ENCODE measurements around the gene GNB5.
"Not testable (repeated sequence)": the region's sequence is repeated elsewhere in the genome, so short reads cannot be mapped to it uniquely, and the experiment has no call there.

The GNB5 gene

DNA sequence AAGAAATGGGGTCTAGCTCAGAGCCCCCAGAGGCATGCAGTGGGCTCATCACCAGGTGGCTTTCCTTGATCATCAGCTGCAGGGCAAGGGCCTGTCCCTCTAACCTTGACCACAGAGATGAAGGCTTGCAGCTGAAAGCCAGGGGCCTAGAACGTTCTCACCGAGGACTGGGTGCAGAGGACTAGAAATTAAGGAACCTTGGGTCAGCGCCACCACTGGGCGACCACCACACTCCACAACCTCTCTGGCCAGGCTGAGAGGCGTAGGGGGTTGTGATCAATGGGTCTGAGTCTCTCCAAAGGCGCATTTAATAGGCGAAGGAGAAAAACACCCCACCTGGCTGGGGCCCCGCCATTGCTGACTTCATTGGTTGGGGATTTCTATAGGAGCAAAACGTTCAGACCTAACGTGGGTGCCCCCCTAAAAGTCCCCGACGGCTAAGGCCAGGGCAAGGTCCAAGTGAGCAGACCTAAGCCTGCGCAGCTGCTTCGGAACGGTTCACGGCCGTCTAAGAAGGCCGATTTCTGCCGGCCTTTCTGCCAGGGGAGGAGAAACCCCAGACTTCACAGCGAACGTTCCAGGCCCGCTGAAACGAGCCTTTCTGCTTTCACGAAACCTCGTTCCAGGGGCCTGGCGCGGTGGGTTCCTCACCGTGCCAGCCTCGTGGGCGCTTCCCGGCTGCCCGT lies 79.5 kb downstream of the GNB5 start:
- DNase-seq = no peak

DNA sequence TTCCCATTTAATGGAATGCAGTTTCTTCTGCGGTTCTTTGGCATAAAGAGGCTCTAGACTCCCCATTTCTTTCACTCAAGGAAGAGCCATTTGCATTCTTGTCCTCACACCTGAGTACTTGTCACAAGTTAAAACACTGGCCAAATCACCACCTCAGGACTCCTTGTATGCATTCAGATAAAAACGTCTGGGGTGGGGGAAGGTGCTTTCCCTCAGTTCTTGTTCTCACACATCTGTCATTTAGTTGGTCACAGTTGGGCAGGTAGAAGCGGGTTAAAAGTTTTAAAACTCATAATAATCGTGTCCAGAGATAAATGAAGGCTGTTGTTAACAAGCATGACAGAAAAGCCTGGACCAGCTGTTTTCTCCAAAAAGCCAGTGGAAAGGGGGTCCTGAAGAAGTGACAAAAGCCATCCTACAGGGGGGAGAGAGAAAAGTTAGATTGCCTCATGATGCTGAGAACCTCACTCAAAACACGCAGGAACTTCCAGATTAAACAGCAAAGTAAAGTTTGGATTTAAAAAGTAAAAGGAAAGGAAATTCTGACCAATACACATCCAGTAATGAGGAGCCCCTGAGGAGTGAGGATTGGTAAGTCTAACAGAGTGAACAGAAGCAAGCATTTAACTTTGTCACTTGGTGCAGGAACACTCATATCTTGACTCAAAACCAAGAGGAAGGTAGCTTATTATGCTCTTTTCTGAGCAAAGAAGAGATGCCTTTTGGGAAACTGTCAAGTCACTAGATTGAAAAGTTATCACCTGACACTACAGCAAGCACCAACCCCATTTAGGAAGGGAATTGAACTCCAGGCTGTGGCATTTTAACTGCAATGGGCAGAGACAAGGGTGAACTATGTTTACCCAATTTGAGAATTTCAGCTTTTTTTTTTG lies 81.4 kb downstream of the GNB5 start:
- no peak for DNase-seq

DNA sequence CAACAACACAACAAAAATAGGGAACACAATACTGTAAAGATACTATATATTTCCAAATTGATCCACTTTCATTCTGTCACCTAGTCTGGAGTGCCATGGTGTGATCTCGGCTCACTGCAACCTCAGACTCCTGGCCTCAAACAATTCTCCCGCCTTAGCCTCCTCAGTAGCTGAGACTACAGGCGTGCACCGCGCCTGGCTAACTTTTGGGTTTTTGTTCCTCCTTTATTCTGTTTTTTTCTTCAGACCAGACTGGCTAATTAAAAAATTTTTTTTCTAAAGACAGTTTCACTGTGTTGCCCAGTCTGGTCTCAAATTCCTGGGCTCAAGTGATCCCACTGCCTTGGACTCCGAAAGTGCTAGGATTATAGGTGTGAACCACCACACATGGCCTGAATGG lies 84.0 kb downstream of the GNB5 start:
- DNase-seq = no peak

DNA sequence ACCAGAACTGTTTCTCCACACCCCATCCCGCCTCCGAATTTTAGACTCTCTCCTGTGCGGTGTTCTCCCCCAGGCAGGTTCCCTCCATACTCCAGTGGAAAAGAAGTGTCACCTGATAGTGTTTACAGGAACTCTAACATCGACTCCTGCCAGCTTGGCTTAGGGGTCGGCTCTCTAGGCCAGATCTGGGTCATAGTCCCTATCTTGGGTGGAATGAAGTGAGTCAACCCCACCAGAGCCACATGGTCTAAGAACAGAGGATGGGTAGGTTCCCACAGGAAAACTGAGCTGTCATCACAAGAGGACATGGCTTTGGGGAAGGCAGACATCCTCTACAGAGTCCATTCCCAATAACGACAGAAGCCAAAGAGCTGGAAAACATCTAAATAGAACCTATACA lies 84.6 kb downstream of the GNB5 start:
- DNase-seq = no peak

DNA sequence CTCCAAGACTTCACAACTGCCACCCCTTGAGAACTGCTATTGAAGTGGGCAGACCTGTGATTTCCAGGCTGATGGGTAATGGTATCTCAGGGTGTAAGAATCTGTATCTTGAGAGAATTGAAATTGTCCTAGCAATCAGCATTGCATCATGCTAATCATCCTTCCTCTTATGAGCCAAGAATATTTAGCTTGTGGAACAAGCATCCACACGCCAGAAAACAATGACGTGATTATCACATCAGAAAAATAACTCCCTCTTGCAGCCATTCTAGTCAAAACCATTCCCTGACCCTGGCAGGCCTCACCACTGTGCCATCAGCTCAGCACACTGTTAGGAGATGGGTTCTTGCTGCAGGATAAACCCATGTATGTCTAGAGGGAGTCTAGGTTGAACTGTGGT lies 85.3 kb downstream of the GNB5 start:
- no peak for DNase-seq

DNA sequence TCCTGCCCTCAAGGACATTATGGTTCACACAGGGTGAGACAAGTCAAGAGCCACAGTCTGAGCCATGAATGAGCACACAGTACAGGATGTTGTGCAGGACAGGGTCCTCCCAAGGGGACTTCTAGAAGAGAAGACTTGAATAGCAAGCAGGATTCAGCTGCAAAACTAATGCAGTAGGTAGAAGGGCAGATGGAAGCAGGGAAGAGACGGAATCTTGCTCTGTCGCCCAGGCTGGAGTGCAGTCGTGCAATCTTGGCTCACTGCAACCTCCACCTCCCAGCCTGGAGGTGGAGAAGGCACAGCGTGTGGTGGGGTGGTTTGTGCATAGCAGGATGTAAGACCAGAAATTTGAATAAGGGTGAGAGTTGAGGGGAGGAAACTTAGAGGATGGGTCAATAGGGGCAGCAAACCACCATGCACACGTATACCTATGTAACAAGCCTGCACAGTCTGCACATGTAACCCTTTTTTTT lies 86.6 kb downstream of the GNB5 start:
- no peak for DNase-seq

DNA sequence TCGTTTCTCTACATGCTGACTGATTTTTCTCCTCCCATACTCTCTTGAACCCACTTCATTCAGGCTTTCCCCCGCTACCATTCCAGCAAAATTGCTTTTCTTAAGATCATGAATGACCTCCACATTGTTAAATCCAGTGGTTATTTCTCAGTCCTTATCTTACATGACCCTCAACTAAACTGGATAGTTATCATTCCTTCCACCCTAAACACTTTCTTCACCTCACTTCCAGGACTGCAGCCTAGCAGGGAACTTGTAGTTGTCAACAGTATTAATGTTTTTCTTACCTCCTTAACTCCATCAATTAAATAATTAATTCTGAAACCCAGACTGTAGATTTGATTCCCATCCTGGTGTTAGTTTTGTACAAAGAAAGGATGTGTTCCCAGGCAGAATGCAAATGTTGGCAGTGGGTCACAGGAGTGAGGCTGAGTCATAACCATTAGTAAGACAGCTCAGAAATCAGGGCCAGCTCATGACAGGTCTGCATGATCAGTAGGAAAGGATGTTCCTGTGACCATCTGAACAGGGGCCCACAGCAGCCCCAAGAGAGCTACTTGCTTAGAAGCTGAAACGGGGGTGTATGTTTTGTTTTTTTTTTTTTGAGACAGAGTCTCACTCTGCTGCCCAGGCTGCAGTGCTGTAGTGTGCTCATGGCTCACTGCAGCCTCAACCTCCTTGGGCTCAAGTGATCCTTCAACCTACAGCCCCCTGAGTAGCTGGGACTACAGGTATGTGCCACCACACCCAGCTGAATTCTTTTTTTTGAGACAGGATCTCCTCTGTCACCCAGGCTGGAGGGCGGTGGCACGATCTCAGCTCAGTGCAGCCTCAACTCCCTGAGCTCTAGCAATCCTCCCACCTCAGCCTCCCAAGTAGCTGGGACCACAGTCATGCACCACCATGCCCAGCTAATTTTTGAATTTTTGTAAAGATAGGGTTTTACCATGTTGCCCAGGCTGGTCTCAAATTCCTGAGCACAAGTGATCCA lies 87.7 kb downstream of the GNB5 start:
- DNase-seq = no peak

DNA sequence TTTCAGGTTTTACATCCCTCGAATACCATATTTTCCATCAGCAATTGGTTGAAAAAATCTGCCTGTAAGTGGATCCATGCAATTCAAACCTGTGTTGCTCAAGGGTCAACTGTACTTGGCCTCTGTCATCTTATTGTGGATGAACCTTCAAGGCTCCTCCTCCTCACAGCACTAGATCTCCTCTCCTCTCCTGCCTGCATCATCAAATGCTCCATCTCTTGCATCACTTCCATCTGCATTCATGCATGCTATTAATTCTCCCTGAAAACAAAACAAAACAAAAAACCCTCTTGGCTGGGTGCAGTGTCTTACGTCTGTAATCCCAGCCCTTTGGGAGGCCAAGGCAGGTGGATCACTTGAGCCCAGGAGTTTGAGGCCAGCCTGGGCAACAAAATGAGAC lies 88.7 kb downstream of the GNB5 start:
- no peak for DNase-seq

DNA sequence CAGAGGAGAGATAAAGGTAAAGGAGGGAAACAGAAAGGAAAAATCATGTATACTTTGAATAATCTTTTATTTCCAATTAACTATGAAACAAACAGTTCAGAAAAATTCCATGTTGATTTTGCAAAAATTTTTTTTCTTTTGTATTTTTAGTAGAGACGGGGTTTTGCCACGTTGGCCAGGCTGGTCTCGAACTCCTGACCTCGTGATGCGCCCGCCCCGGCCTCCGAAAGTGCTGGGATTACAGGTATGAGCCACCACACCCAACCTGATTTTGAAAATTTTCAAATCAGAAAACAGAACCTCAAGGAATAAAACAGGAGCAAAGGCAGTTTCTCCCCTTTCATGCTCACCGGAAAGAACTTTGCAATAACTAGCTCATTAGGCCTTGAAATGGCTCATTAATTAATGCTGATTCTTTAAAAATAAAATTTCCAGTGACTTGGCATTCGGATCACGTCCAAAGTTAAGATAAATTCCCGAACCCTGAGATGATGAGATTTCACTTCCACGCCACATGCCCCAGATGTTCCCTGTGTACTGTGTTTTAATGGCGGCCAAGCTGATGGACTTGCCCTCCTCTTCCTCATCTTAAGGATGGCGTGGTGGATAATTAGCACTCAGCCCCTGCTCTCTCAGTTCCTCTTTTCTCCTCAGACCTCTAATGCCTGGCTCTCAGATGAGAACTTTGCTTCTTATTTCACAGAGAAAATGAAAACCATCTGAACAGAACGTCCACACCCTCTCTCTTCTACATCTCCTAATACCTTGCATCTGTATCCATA lies 89.5 kb downstream of the GNB5 start:
- DNase-seq = no peak

DNA sequence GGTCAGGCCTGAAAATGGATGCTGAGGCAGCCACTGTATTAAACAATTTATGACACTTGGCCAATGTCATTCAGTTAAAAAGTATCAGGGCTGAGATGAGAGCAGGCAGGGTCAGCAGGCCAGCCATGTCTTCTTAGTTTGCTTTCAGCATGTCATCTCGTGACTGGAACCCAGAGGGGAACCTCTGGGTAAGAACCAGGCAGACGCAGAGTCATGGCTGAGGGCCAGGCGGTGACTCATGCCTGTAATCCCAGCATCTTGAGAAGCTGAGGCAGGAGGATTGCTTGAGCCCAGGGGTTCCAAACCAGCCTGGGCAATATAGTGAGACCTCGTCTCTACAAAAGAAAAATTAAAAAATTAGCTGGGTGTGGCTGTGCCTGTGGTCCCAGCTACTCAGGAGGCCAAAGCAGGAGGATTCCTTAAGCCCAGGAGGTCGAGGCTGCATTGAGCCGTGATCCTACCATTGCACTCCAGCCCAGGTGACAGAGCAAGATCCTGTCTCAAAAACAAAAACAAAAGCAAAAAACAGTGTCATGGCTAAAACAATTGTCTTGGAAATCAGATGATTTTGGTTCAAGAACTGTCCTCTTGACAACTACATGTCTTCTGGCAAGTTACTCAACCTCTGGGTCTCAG lies 90.3 kb downstream of the GNB5 start:
- DNase-seq = no peak

DNA sequence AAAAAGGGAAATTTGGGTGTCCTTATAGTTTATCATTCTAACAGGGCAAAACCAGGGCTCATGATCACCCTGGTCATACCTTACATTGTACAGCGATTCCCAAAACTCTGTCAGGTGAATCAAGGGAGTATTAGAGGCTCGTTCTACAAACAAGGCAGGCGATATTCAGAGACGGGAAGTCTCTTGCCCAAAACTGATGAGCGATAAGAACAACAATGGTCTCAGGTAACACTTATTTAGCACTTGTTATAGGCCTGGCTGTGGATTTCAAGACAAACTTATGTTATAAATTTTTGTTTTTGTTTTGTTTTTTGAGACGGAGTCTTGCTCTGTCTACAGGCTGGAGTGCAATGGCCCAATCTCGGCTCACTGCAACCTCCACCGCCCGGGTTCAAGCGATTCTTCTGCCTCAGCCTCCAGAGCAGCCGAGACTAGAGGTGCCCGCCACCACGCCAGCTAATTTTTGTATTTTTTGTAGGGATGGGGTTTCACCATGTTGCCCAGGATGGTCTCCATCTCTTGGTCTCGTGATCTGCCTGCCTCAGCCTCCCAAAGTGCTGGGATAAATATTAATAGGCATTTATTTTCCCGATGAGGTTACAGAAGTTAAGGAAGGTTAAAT lies 91.4 kb downstream of the GNB5 start:
- no peak for DNase-seq

DNA sequence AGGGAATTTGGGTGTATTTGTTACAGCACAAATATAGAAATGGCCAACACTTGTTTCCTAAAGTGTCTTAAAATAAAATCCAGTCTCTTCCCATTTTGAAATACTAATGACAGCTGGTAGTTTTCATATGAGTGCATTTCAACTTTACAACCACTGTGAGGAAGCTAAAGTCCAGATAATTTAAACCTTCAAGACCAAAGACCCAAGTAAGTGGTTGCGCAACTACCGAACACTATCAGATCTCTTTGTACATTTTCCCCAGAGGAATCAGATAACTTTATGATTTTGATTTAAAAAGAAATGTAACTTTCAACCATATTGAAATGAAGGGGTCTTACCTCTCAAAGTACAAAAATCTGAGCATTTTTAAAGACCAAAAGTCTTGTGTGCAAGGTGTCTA lies 92.9 kb downstream of the GNB5 start:
- no peak for DNase-seq

DNA sequence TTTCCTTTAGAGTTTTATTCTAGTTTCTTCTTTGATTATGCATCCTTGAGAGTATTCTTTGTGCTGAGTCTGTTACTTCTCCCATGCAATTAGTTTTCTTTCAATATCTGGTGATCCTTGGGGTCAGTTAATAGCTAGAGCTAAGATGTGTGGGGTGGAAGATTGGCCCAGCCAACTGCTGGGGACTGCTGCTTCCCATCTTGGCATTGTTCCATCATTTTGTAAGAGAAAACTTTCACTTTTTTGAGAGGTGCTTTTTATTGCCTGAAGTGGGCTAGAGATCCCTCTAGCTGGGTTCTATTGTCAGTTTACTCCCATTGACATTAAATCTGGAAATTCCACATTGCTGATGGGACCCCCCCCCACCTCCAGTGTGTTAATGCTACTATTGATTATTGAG lies 94.0 kb downstream of the GNB5 start:
- no peak for DNase-seq

DNA sequence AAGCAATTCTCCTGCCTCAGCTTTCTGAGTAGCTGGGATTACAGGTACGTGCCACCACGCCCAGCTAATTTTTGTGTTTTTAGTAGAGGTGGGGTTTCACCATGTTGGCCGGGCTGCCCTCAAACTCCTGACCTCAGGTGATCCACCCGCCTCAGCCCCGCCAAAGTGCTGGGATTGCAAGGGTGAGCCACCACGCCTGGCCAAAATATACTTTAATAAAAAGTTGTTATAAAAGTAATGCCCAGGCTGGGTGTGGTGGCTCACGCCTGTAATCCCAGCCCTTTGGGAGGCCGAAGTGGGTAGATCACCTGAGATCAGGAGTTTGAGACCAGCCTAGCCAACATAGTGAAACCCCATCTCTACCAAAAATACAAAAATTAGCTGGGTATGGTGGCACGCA lies 94.7 kb downstream of the GNB5 start:
- DNase-seq = not testable (repeated sequence)

DNA sequence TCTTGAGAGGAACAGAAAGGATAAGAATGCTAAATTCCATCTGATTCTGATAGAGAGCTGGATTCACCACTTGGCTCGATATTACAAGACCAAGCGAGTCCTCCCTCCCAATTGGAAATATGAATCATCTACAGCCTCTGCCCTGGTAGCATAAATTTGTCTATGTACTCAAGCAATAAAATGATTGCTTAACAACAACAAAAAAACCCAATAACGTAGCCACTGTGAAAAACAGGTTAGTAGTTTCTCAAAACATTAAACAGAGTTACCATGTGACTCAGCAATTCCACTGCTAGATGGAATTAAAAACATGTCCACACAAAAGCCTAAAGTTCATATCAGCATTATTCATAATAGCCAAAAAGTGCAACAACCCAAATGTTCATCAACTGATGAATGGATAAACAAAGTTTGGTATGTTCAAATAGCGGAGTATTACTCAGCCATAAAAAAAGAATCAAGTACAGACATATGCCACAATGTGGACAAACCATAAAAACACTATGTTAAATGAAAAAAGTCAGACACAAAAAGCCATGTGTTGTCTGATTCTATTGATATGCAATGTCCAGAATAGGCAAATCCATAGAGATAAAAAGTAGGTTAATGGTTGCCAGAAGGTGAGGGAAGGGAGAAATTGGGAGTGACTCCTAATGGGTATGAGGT lies 95.5 kb downstream of the GNB5 start:
- DNase-seq = no peak

DNA sequence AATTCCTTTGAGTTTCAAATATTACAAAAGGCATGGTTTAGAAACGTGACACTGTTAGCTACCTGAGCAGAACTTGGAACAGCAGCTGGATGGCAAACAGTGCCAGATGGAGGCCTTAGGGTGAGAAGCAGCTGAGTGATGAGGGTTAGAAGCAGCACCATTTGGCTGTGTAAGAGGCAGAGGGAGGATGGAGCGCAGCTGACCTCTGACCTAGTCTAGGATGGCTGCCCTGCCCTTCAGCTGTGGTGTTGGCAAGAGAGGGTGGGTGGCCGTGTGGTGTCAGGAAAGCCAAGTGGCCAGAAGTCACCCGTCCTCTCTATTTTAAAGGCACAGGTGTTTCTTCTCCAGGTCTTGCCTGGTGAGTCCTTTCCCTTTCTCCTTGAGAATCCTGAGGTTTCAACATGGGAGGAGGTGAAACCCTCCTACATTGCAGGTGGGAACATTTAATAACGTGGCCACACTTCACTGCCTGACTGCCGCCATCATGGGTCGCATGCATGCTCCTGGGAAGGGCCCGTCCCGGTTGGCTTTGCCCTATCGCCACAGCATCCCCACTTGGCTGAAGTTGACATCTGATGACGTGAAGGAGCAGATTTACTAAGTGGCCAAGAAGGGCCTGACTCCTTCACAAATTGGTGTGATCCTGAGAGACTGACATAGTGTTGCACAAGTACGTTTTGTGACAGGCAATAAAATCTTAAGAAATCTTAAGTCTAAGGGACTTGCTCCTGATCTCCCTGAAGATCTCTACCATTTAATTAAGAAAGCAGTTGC lies 96.2 kb downstream of the GNB5 start:
- no peak for DNase-seq

DNA sequence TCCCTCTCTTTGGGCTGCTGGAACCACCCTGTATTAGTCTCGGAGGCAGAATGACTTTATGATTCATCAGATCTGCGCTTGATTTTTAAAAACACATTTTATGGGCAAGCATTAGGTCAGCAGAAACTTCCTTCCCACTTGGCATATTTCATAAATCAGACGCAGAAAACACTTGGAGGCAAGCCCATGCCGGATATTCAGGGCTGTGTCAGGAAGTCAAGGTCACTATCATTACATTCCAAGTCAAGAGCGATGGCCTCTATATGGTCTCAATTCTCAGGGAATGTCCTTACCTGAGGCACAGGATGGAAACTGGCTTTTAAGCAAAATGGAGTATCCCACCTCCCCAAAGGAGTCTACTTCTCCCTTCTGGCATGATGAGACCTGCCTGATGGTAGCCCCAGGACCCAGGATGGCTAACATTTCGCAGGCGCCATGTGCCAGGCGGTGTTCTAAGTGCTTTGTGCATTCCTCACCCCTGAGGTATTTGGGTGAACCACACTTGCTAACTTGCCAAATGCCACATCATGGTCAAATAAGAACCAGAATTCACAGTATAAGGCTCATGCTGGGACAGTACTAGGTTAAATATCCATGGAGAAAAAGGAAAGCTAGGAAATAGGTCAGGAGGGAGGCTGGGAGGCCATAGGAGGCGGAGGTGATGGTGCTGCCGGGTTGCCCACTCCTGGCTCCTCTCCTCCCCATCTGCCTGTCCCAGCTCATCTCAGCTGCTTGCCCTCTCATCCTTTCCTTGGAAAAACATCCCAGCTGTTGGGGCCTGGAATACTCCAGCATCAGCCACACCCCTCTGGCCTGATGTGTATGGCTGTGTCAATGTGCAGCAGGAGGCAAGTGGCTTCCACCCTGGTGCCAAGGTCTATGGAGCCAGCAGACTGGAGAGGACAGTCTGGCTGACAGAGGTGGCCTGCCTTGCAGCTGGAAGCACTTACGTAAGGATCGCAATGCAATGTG lies 97.4 kb downstream of the GNB5 start:
- no peak for DNase-seq

DNA sequence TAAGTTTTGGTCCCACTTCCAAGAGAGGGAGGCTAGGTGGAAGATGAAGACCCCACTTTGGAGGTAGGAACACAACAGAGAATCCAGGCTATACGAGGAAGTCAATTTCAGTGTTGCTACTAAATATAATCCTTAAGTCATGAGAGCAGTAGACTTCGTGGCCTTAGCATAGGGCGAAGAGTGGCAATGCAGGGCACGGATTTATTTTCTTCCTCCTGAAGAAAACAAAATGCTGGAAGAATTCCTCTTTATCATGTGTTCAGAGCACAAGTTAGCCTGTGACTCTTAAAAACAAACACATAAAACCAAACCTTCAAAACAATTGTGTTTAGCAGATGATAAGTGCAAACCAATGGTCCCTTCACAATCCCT lies 98.0 kb downstream of the GNB5 start:
- no peak for DNase-seq

DNA sequence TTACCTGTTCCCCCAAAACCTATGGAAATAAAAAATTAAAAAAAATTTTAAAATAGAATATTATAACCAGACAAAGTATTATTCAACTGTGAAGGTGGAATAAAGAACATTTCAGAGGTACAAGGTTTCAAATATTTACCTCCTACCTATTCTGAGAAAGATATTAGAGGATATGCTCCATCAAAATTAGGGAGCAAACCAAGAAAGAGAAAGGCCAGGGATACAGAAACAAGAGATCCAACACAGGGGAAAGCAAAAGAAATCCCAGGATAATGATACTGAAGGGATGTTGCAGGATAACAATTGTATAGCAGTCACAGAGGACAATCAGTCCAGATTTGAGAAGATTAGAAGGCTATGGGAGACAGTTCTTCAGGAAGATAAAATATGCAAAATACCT lies 101.0 kb downstream of the GNB5 start:
- no peak for DNase-seq

Measured in NCI-H2081 (cell line).